ENCODE results near the gene LRMDA. TPM values are rescaled to one million over a fixed set of nuclear protein-coding genes. Genes with fewer than 3 reads are reported as not detected.

LRMDA gene
- total and polyA plus RNA-seq, 2 of the 13 experiments (the other 11 are each of a cell fraction or from before 2014, with no cell fraction given), result 13.4 to 22.0 TPM

DNA sequence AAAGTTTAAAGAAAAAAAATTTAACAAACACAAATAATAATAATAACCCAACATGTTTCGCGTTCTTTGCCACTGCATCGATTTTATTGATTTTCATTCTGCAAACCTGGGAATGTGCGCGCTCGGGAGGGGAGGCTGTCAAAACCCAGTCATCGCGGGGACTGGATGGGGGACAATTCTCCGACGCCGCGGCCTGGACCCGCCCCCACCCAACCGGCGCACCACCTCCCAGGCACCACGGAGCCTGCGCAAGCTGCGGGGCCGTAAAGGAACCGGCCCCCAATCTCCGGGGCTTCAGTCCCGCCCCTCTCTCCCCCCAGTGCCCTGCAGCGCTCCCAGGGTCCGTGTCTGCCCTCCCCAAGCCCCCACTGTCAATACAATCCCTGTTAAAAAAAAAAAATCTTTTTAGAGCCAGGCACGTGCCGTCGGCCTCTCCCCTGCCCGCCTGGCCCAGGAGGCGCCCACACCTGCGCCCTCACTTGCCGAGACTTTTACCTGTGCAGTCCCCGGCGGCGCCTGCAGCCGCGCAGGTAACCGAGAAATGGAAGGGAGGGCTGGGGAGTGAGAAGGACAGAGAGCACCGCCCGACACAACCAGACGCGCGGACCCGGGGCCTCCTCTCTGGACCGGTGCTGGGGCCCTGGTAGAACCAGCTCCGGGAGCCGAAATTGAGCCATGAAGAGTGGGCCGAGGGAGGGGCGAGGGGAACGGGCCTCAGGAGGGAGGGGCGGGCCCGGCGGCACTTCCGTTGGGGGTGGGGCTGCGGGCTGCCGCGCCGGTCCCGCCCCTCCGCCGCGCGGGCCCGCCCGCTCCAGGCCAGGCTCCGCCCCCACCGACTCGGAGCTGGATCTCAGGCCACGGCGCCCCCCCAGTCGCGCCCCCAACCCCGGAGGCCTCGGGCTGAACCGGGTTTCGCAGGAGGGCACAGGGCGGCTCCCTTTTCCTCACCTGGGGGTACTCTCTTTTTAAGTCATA lies 22.2 kb upstream of the LRMDA start (continued):
- TF ChIP-seq YEATS2 (CRISPR knock-in tag; IDR thresholded peaks at IDR 0.05; ENCODE audit: borderline replicate concordance) (no peak), ZNF737 (CRISPR knock-in tag; IDR thresholded peaks at IDR 0.05; ENCODE audit: borderline replicate concordance) (no peak), NFATC3 (CRISPR knock-in tag; IDR thresholded peaks at IDR 0.05) (peak; percentile 35; the same call in 1 of the 2 replicates), ZNF792 (CRISPR knock-in tag; IDR thresholded peaks at IDR 0.05) (no peak), ZNF879 (CRISPR knock-in tag; IDR thresholded peaks at IDR 0.05) (no peak), NCOR1 (IDR thresholded peaks at IDR 0.05; ENCODE audit: borderline replicate concordance, low read length) (no peak), ZNF251 (CRISPR knock-in tag; IDR thresholded peaks at IDR 0.05) (no peak), ZNF333 (CRISPR knock-in tag; IDR thresholded peaks at IDR 0.05; ENCODE audit: borderline replicate concordance) (no peak), ZSCAN25 (CRISPR knock-in tag; IDR thresholded peaks at IDR 0.05) (peak; percentile 88), ARNT2 (CRISPR knock-in tag; IDR thresholded peaks at IDR 0.05; ENCODE audit: low read depth) (peak; percentile 58; the same call in 1 of the 2 replicates), ZNF563 (CRISPR knock-in tag; IDR thresholded peaks at IDR 0.05) (peak; percentile 19; the same call in 1 of the 2 replicates), DNMT1 (CRISPR knock-in tag; IDR thresholded peaks at IDR 0.05) (no peak), CBX1 (IDR thresholded peaks at IDR 0.05; ENCODE audit: low read depth) (no peak), SP140L (CRISPR knock-in tag; IDR thresholded peaks at IDR 0.05; ENCODE audit: borderline replicate concordance) (no peak), MNT (IDR thresholded peaks at IDR 0.05) (no peak)
- TF ChIP-seq, protein P1, sequence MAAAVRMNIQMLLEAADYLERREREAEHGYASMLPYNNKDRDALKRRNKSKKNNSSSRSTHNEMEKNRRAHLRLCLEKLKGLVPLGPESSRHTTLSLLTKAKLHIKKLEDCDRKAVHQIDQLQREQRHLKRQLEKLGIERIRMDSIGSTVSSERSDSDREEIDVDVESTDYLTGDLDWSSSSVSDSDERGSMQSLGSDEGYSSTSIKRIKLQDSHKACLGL (CRISPR knock-in tag; IDR thresholded peaks at IDR 0.05), result peak; percentile 60; the same call in 1 of the 2 replicates
- TF ChIP-seq, protein P2, sequence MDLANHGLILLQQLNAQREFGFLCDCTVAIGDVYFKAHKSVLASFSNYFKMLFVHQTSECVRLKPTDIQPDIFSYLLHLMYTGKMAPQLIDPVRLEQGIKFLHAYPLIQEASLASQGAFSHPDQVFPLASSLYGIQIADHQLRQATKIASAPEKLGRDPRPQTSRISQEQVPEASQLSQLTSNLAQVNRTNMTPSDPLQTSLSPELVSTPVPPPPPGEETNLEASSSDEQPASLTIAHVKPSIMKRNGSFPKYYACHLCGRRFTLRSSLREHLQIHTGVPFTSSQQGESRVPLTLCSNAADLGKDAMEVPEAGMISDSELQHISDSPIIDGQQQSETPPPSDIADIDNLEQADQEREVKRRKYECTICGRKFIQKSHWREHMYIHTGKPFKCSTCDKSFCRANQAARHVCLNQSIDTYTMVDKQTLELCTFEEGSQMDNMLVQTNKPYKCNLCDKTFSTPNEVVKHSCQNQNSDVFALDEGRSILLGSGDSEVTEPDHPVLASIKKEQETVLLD (CRISPR knock-in tag; IDR thresholded peaks at IDR 0.05; ENCODE audit: low read depth), result peak; percentile 74
- TF ChIP-seq, protein P3, sequence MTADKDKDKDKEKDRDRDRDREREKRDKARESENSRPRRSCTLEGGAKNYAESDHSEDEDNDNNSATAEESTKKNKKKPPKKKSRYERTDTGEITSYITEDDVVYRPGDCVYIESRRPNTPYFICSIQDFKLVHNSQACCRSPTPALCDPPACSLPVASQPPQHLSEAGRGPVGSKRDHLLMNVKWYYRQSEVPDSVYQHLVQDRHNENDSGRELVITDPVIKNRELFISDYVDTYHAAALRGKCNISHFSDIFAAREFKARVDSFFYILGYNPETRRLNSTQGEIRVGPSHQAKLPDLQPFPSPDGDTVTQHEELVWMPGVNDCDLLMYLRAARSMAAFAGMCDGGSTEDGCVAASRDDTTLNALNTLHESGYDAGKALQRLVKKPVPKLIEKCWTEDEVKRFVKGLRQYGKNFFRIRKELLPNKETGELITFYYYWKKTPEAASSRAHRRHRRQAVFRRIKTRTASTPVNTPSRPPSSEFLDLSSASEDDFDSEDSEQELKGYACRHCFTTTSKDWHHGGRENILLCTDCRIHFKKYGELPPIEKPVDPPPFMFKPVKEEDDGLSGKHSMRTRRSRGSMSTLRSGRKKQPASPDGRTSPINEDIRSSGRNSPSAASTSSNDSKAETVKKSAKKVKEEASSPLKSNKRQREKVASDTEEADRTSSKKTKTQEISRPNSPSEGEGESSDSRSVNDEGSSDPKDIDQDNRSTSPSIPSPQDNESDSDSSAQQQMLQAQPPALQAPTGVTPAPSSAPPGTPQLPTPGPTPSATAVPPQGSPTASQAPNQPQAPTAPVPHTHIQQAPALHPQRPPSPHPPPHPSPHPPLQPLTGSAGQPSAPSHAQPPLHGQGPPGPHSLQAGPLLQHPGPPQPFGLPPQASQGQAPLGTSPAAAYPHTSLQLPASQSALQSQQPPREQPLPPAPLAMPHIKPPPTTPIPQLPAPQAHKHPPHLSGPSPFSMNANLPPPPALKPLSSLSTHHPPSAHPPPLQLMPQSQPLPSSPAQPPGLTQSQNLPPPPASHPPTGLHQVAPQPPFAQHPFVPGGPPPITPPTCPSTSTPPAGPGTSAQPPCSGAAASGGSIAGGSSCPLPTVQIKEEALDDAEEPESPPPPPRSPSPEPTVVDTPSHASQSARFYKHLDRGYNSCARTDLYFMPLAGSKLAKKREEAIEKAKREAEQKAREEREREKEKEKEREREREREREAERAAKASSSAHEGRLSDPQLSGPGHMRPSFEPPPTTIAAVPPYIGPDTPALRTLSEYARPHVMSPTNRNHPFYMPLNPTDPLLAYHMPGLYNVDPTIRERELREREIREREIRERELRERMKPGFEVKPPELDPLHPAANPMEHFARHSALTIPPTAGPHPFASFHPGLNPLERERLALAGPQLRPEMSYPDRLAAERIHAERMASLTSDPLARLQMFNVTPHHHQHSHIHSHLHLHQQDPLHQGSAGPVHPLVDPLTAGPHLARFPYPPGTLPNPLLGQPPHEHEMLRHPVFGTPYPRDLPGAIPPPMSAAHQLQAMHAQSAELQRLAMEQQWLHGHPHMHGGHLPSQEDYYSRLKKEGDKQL (CRISPR knock-in tag; IDR thresholded peaks at IDR 0.05; ENCODE audit: low read depth), result 0 out of 2 replicates have a peak, but pooled peaks have one; percentile 16

Data from HepG2 (cell line).